Heart left ventricle (tissue), 16 donors: ENCODE data around the gene PROSER2. TPM values are rescaled to one million over a fixed set of nuclear protein-coding genes. Genes with fewer than 3 reads are reported as not detected.
"Not testable (repeated sequence)": the region's sequence is repeated elsewhere in the genome, so short reads cannot be mapped to it uniquely, and the experiment has no call there.

ENCODE experiments used
- ATAC-seq, 4 donors: fragments of 200-7000 bp; cut with Tn5 transposase; one replicate each; pipeline ENCODE4 v1.9.1; 2020 to 2022; ENCODE audit warnings: moderate library complexity in 4 of 4, mild to moderate bottlenecking in 3 of 4, moderate number of reproducible peaks in 1 of 4
- DNase-seq, 5 donors: peaks; one replicate each; pipeline ENCODE4 v3.0.0-alpha.2; 2020
- H3K27ac ChIP-seq, 12 donors: fragments of 200-600 bp; sonication (generic) in 4 of 12; one replicate each; pipeline versions ENCODE4 v1.5.0 to v1.8.0; 2016 to 2022; ENCODE audit warnings: mild to moderate bottlenecking in 2 of 12
- H3K27me3 ChIP-seq, 9 donors: fragments of 200-600 bp; sonication (generic) in 2 of 9; one replicate each; pipeline versions ENCODE4 v1.5.1 to v1.8.0; 2016 to 2022; ENCODE audit warnings: mild to moderate bottlenecking in 3 of 9
- H3K36me3 ChIP-seq, 9 donors: fragments of 200-600 bp; sonication (generic) in 2 of 9; one replicate each; pipeline versions ENCODE4 v1.5.0 to v1.8.0; 2018 to 2022; ENCODE audit warnings: mild to moderate bottlenecking in 2 of 9
- H3K4me1 ChIP-seq, 12 donors: fragments of 200-600 bp; sonication (generic) in 4 of 12; one replicate each; pipeline versions ENCODE4 v1.5.0 to v1.8.0; 2016 to 2022; ENCODE audit warnings: mild to moderate bottlenecking in 3 of 12
- H3K4me3 ChIP-seq, 12 donors: fragments of 200-600 bp; sonication (generic) in 4 of 12; one replicate each; pipeline versions ENCODE4 v1.5.0 to v1.8.0; 2017 to 2022; ENCODE audit warnings: mild to moderate bottlenecking in 9 of 12, moderate library complexity in 4 of 12
- H3K9me3 ChIP-seq, 12 donors: fragments of 200-600 bp; sonication (generic) in 4 of 12; one replicate each; pipeline versions ENCODE4 v1.5.0 to v1.8.0; 2016 to 2022; ENCODE audit warnings: mild to moderate bottlenecking in 1 of 12
- POLR2A ChIP-seq, 2 donors: fragments of 450-650 bp; IDR thresholded peaks; one replicate each; pipeline ENCODE4 v1.6.1; 2017; ENCODE audit warnings: antibody characterized with exemption in 2 of 2, mild to moderate bottlenecking in 2 of 2, moderate library complexity in 2 of 2
- WGBS, 4 donors: extraction: QIAGEN DNeasy Blood & Tissue Kit in 2 of 4; methylation state at CpG; one replicate each; pipeline versions ENCODE4 v1.1.5 to v1.1.7; 2013 to 2018; 5-methylcytosine and 5-hydroxymethylcytosine counted together
- intact Hi-C, 10 donors: fragments of 100-400 bp; cut with DNase I; formaldehyde crosslinking; loops; one replicate each; pipeline versions ENCODE4 v1.11.1 to v1.14.2; 2022
- polyA plus RNA-seq, 2 donors: library from polyadenylated mRNA; stranded (reverse); fragments of 200-250 nt; gene quantifications; one replicate each; pipeline ENCODE4 v1.2.3, GENCODE V29; 2013
- total RNA-seq, 9 donors: library from RNA; depleted of rRNA in 2 of 9; stranded (reverse); fragments of >200 nt in 2 of 9; fragmentation: NEBNext Ultra II Directional in 3 of 9; extraction: Animal tissue kit (Norgen Biotek cat#: 25700) in 3 of 9; gene quantifications; one replicate each; pipeline versions ENCODE4 v1.1.0 to v1.2.4, GENCODE V29; 2016 to 2023
- TF ChIP-seq, protein P1 (sequence below), 12 donors: fragments of 200-600 bp; sonication (generic) in 4 of 12; IDR thresholded peaks; one replicate each; pipeline versions ENCODE4 v1.5.0 to v1.8.0; 2018 to 2022; ENCODE audit warnings: antibody characterized with exemption in 12 of 12, mild to moderate bottlenecking in 5 of 12
- donor health status: ischemic (EF 13 %, LVEDD 7.1; RV severe dilation, severe dysfunction).
- donor health status: healthy with polysubstance abuse.
- donor health status: DM: no; HTN: yes; CAD: no.
- donor health status: DM: no; HTN: no; CAD: no.
- donor health status: ischemic (EF 25% LVEDD 6.9; RV normal size, moderate dysfunction).
- donor health status: ischemic (EF 25% LVEDD 5.7; RV mildly dilated, moderate dysfunction).
- donor health status: healthy.
- donor health status: DM: yes; HTN: yes; CAD: no.
- donor health status: ischemic (EF 35%, LVEDD 5.7; RV mildly dilated, moderate dysfunction).
- donor health status: nonischemic (EF 11% LVEDD 7.7; RV severe dilation, severe dysfunction).
- donor health status: DM: yes; HTN: yes; CAD: no.
- donor health status: PGD.
- donor health status: ischemic (EF 29% LVEDD 5.4; RV normal size, mild dysfunction).
- donor health status: nonischemic (EF 23%, LVEDD 6.1; RV moderate dilation, normal function).

Gene PROSER2
- total and polyA plus RNA-seq, 11 donors = 0.38 to 3.3 (median 0.83) TPM

GRCh38 chr10:11846542-11846941 lies 23.4 kb downstream of the PROSER2 start:
- intact Hi-C loops = no loop called here
- Histone ChIP-seq H3K36me3 (no peaks in the 10 kb centered on the region), H3K27me3 (no peaks in the 10 kb centered on the region), H3K9me3 (no peaks in the 10 kb centered on the region), H3K4me1 (no peaks in the 10 kb centered on the region), H3K4me3 (no peak overlapping the region), H3K27ac (no peak overlapping the region)
- WGBS, 4 donors = 66 to 81% (median 79%) methylated on average over 8 of the region's 8 CpGs
- no peak for DNase-seq
- ATAC-seq = no peak
- no peak for TF ChIP-seq POLR2A (IDR thresholded peaks at IDR 0.05)
- TF ChIP-seq, protein P1, sequence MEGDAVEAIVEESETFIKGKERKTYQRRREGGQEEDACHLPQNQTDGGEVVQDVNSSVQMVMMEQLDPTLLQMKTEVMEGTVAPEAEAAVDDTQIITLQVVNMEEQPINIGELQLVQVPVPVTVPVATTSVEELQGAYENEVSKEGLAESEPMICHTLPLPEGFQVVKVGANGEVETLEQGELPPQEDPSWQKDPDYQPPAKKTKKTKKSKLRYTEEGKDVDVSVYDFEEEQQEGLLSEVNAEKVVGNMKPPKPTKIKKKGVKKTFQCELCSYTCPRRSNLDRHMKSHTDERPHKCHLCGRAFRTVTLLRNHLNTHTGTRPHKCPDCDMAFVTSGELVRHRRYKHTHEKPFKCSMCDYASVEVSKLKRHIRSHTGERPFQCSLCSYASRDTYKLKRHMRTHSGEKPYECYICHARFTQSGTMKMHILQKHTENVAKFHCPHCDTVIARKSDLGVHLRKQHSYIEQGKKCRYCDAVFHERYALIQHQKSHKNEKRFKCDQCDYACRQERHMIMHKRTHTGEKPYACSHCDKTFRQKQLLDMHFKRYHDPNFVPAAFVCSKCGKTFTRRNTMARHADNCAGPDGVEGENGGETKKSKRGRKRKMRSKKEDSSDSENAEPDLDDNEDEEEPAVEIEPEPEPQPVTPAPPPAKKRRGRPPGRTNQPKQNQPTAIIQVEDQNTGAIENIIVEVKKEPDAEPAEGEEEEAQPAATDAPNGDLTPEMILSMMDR (IDR thresholded peaks at IDR 0.05) = no peak

GRCh38 chr10:11849277-11849676 lies 26.1 kb downstream of the PROSER2 start:
- Histone ChIP-seq H3K4me1 (no peaks in the 10 kb centered on the region), H3K9me3 (no peaks in the 10 kb centered on the region), H3K4me3 (no peak overlapping the region), H3K27ac (no peak overlapping the region), H3K27me3 (no peaks in the 10 kb centered on the region), H3K36me3 (peaks cover 0 to 8% (median 0%) of the 10 kb centered on the region in 9 donors)
- 89 to 100% (median 95%) methylated on average over 1 of the region's 1 CpG for WGBS, 4 donors
- ATAC-seq = no peak
- intact Hi-C loops = no loop called here
- DNase-seq = no peak
- TF ChIP-seq, protein P1 (IDR thresholded peaks at IDR 0.05) = no peak
- TF ChIP-seq POLR2A (IDR thresholded peaks at IDR 0.05) = no peak

DNA sequence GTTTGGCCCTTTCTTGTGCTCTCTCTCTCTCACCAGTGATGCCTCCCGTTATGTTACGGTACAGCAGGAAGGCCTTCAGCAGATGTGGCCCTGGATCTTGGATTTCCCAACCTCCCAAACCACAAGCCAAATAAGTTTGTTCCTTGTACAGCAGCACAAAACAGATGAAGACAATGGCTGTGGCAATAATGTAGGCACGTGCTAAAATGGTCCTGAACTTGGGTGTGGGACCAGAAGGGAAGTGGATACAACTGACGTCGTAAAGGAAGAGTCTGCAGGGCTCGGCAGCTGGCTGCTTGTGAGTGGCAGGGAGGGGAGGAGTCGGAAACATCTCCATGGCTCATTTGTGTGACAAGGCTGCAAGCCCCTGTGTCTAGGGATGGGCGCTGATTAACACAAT lies 26.8 kb downstream of the PROSER2 start:
- H3K27ac ChIP-seq = no peak overlapping the region
- DNase-seq (no peak), ATAC-seq (peak in 1 of 4 donors; percentile 56)
- TF ChIP-seq, protein P1 (IDR thresholded peaks at IDR 0.05) = no peak
- no peak for TF ChIP-seq POLR2A (IDR thresholded peaks at IDR 0.05)
- 70 to 80% (median 78%) methylated on average over 8 of the region's 8 CpGs for WGBS, 4 donors
- no peaks in the 10 kb centered on the region for H3K27me3 ChIP-seq
- H3K4me3 ChIP-seq = no peak overlapping the region
- no peaks in the 10 kb centered on the region for H3K9me3 ChIP-seq
- intact Hi-C loops = no loop called here
- H3K4me1 ChIP-seq = no peaks in the 10 kb centered on the region
- H3K36me3 ChIP-seq = peaks cover 0 to 8% (median 0%) of the 10 kb centered on the region in 9 donors

DNA sequence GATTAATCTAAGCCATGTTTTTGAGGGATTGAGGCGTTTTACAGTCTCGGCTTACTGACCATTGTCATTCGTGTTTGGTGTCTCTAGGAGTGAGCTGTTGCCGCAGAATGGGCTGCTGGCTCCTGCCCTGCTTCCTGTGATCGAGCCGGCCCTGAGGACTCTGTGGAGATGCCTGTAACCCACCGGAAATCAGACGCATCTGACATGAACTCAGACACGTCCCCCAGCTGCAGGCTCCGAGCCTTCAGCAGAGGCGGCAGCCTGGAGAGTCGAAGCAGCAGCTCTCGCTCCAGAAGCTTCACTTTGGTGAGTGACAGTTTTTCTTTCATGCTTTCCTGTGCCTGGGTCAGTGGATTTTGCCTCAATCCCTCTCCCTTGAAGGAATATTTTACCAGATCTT lies 28.8 kb downstream of the PROSER2 start:
- DNase-seq (no peak), ATAC-seq (no peak)
- no peak overlapping the region for H3K27ac ChIP-seq
- TF ChIP-seq, protein P1 (IDR thresholded peaks at IDR 0.05) = no peak
- TF ChIP-seq POLR2A (IDR thresholded peaks at IDR 0.05) = no peak
- intact Hi-C loops = no loop called here
- H3K9me3 ChIP-seq = no peaks in the 10 kb centered on the region
- H3K27me3 ChIP-seq = no peaks in the 10 kb centered on the region
- H3K4me1 ChIP-seq = no peaks in the 10 kb centered on the region
- peaks cover 0 to 8% (median 0%) of the 10 kb centered on the region in 9 donors for H3K36me3 ChIP-seq
- no peak overlapping the region for H3K4me3 ChIP-seq
- WGBS, 4 donors = 79 to 87% (median 84%) methylated on average over 13 of the region's 13 CpGs

GRCh38 chr10:11852637-11853036 lies 29.5 kb downstream of the PROSER2 start:
- not testable (repeated sequence) for ATAC-seq

More at GRCh38 chr10:11852637-11853036, 29.5 kb downstream of the PROSER2 start:
- H3K27me3 ChIP-seq, H3K27ac ChIP-seq, H3K4me1 ChIP-seq, H3K9me3 ChIP-seq, H3K4me3 ChIP-seq, intact Hi-C loops, DNase-seq, H3K36me3 ChIP-seq: not testable (repeated sequence)
- 93 to 97% (median 96%) methylated on average over 12 to 13 of the region's 13 CpGs for WGBS, 4 donors
